KOPT-K1 (cell line): ENCODE measurements around the gene OCA2.
"Not testable (repeated sequence)": the region's sequence is repeated elsewhere in the genome, so short reads cannot be mapped to it uniquely, and the experiment has no call there.

Experiments
- H3K27ac ChIP-seq: fragments of 200-600 bp; sonication (generic); 2 replicates; pipeline ENCODE4 v1.5.1; 2016; ENCODE audit warnings: antibody characterized with exemption, mild to moderate bottlenecking, low read depth, low read length; ENCODE audit not compliant: poor library complexity, severe bottlenecking
- H3K36me3 ChIP-seq: fragments of 200-600 bp; sonication (generic); 2 replicates; pipeline ENCODE4 v1.5.1; 2017; ENCODE audit warnings: antibody characterized with exemption, mild to moderate bottlenecking, low read length, moderate library complexity; ENCODE audit not compliant: insufficient read depth
- H3K9me3 ChIP-seq: fragments of 200-600 bp; sonication (generic); 2 replicates; pipeline ENCODE4 v1.5.1; 2017; ENCODE audit warnings: antibody characterized with exemption, low read length, mild to moderate bottlenecking; ENCODE audit not compliant: insufficient read depth, poor library complexity, severe bottlenecking

OCA2 gene

DNA sequence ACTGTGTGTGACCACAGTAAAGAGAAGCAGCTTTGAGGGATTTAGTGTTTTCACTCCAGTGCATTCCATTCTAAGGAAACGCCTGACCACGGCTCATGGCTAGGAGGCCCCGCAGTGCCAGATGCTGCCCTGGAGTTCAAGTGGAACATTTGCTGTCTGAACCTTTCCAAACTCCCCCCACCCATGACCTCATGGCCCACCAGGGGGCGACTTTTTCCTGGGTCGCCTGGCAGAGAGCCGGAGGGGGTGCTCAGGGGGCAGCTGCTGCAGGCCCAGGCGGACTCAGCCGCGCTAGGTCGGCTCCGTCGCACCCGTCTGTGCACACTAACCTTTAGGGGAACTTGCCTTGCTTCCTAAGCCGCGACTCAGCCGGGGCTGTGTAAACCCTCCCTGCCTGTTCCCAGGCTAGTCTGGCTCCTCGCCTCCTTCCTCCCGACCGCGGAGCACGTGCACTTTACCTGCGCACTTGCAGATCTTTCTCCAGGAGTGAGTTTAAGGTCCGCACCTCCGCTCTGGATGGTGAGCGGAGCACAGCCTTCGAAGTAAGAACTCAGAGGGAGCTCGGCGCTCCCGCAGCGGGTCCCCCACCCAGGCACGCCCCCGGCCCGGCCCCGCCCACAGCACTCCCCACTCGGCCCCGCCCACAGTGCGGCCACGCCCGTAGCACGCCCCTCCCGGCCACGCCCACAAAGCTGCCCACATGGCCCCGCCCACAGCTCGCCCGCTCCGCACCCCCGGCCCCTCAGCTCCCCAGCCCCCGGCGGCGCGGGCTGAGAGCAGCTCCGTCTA, at the start of gene OCA2:
TSS of gene OCA2 (minus strand) at position 550 of the 789 bp plus-strand sequence. CDS start 17,441 bp downstream, outside the sequence.
- Histone ChIP-seq H3K9me3 (no peaks in the 10 kb centered on the region), H3K36me3 (no peaks in the 10 kb centered on the region), H3K27ac (no peak within 1 kb of the TSS)

DNA sequence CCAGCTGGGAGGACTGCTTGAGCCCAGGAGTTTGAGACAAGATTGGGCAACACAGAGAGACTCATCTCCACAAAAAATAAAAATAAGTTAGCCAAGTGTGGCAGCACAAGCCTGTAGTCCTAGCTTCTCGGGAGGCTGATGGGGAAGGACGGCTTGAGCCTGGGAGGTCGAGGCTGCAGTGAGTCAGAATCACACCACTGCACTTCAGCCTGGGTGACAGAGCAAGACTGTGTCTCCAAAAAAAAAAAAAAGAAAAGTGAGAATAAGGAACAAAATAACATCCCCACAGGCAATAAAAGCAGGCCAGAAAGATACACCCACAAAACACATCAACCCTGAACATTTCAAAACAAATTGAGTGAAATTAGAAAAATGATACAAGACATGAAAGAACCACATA, 48.7 kb upstream of the OCA2 start:
- peaks cover 31% of the 10 kb centered on the region for H3K36me3 ChIP-seq
- H3K27ac ChIP-seq: no peak overlapping the region
- H3K9me3 ChIP-seq: no peaks in the 10 kb centered on the region

GRCh38 chr15:28145419-28145818, 46.3 kb upstream of the OCA2 start:
- not testable (repeated sequence) for H3K9me3 ChIP-seq, H3K27ac ChIP-seq
- H3K36me3 ChIP-seq: peaks cover 39% of the 10 kb centered on the region

- Histone ChIP-seq H3K27ac (no peak overlapping the region), H3K9me3 (no peaks in the 10 kb centered on the region), H3K36me3 (peaks cover 41% of the 10 kb centered on the region)
Observed at GRCh38 chr15:28140062-28140461, 40.9 kb upstream of the OCA2 start.

GRCh38 chr15:28137408-28138039, 38.4 kb upstream of the OCA2 start:
- H3K9me3 ChIP-seq, H3K27ac ChIP-seq: not testable (repeated sequence)
- H3K36me3 ChIP-seq: peaks cover 43% of the 10 kb centered on the region

GRCh38 chr15:28136236-28136904, 37.3 kb upstream of the OCA2 start:
- not testable (repeated sequence) for H3K9me3 ChIP-seq, H3K27ac ChIP-seq
- H3K36me3 ChIP-seq: peaks cover 45% of the 10 kb centered on the region

DNA sequence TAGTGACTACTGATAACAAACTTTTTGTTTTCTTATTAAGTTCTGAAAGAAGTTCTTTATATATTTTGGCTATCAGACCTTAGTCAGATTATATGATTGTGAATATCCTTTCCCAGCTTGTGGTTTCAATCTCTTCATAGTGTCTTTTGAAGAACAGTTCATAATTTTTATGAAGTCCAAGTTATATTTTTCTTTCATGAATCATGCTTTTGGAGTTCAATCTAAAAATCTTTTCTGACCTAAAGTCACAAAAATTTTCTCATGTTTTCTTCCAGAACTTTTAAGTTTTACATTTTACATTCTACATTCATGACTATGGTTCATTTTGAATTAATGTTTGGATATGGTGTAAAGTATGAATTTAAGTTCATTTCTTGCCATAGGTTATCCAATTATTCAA, 34.2 kb upstream of the OCA2 start:
- no peak overlapping the region for H3K27ac ChIP-seq
- peaks cover 46% of the 10 kb centered on the region for H3K36me3 ChIP-seq

GRCh38 chr15:28132524-28133275, 33.6 kb upstream of the OCA2 start:
- Histone ChIP-seq H3K9me3 (no peaks in the 10 kb centered on the region), H3K36me3 (peaks cover 47% of the 10 kb centered on the region), H3K27ac (no peak overlapping the region)

More for the DNA sequence above, 34.2 kb upstream of the OCA2 start:
- no peaks in the 10 kb centered on the region for H3K9me3 ChIP-seq

DNA sequence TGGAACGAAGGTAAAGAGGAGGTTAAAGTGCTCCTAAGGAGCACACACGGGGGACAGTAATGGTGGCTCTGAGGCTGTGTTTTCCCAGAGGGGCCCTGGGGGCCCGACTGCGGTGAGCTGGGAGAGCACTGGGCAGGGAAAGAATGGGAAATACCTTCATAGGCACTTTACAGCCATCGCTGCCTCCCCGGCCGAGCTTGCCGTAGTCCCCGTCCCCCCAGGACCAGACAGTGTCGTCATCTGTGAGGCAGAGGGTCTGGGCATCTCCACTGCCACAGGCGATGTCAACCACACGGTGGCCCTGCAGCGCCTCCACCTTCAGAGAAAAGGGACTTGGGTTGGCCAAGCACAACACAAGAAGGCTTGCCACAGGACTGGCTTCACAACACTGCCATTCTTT, 32.8 kb upstream of the OCA2 start:
- no peaks in the 10 kb centered on the region for H3K9me3 ChIP-seq
- H3K27ac ChIP-seq: no peak overlapping the region
- H3K36me3 ChIP-seq: peaks cover 55% of the 10 kb centered on the region

DNA sequence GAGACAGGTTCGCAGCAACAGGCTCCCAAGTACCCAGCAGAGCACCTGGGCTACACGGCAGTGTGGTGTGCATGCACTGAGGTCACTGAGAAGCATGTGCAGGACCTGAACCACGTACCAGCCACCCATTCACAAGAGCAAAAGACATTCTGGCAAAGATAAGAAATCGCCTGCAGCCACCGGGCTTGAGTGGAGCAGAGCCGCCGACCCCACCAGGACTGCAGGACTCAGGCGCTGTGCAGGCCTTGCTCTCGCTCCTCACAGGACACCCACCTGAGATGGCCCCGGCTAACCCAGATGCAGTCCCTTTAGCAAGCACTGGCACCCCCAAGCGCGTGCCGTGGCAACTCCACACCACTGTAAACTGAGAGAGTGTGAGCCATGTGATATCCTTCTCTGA, 32.3 kb upstream of the OCA2 start:
- H3K9me3 ChIP-seq: no peaks in the 10 kb centered on the region
- H3K36me3 ChIP-seq: peaks cover 56% of the 10 kb centered on the region
- H3K27ac ChIP-seq: no peak overlapping the region

DNA sequence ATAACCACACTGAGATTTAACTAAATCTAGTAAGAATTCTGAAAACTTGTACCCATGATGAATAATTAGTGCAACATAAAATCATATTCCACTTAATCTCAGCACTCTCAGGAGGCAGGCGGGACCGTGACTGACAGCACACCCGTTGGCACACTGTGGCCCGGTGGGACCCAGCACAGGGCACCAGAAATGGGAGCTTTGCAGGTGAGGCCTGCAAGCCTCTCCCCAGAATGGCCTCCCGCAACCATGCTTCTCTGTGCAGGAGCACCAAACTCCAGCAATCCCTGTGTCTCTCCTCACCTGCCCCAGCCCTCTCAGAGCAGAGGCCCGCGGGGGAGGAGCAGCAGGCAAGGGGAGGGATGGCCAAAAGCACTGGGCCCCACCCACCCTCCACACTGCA, 31.5 kb upstream of the OCA2 start:
- H3K36me3 ChIP-seq: peaks cover 56% of the 10 kb centered on the region
- H3K9me3 ChIP-seq: no peaks in the 10 kb centered on the region
- no peak overlapping the region for H3K27ac ChIP-seq

DNA sequence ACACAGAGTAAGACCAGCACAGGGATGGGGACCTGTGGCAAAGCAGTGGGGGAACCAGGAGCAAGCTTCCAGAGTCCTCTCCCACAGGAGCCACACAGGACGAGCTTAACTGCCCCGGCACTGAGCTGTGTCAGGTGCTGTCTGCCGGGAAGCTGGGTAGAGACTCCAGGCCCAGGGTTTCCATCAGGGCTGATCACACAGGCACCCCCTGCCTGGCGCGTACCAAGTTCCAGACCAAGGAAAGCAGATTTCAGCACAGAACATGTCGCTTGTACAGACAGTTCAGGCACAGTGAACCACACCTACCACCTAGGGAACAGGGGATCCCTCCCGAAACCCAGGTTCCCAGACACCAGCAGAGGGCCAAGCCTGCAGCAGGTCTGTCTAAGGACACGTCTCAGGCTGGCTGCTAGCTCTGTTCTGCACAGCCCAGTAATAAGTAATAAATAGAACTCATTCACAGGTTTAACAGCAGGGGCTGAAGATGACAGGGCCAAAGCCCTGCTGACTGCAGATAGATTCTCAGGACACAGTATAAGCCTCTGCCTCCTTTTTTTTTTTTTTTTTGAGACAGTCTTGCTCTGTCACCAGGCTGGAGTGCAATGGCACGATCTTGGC, 30.2 kb upstream of the OCA2 start:
- Histone ChIP-seq H3K27ac (no peak overlapping the region), H3K36me3 (peaks cover 57% of the 10 kb centered on the region), H3K9me3 (no peaks in the 10 kb centered on the region)

- Histone ChIP-seq H3K27ac (no peak overlapping the region), H3K36me3 (peaks cover 60% of the 10 kb centered on the region)
Observed at GRCh38 chr15:28128031-28128430, 28.9 kb upstream of the OCA2 start.

DNA sequence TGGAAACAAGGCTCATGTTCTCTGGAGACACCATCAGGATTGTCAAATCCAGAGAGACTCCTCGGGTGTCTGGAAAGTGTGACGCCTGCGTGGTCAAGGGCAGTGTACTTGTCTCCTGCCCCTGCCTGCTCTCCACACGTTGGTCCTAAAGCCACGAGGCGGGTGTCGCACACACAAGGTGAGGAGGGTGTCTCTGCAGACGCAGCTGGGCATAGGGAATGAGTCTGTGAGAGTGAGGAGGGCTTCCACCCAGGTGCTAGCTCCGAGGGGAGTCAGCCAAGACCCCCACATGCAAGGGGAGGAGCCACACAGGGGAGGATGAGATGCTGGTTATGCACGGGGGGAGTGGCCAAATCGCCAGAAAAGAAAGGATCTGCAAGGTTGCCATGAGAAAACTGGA, 27.9 kb upstream of the OCA2 start:
- no peak overlapping the region for H3K27ac ChIP-seq
- peaks cover 53% of the 10 kb centered on the region for H3K36me3 ChIP-seq
- H3K9me3 ChIP-seq: no peaks in the 10 kb centered on the region

More at GRCh38 chr15:28128031-28128430, 28.9 kb upstream of the OCA2 start:
- H3K9me3 ChIP-seq: no peaks in the 10 kb centered on the region
